GM12875 (cell line): ENCODE data around the gene YEATS2.
"Not testable (repeated sequence)": the region's sequence is repeated elsewhere in the genome, so short reads cannot be mapped to it uniquely, and the experiment has no call there.

Experiments
- H3K4me3 ChIP-seq: one replicate; pipeline ENCODE4 v1.5.1; 2011; ENCODE audit warnings: low read depth, low read length, control low read depth
- TF ChIP-seq, protein P1 (sequence below): IDR thresholded peaks from 2 replicates; pipeline ENCODE4 v1.5.1; 2011; ENCODE audit warnings: low read depth, mild to moderate bottlenecking, control low read depth, inconsistent platforms, low read length, moderate library complexity, borderline replicate concordance; ENCODE audit not compliant: insufficient read depth

YEATS2 gene

DNA sequence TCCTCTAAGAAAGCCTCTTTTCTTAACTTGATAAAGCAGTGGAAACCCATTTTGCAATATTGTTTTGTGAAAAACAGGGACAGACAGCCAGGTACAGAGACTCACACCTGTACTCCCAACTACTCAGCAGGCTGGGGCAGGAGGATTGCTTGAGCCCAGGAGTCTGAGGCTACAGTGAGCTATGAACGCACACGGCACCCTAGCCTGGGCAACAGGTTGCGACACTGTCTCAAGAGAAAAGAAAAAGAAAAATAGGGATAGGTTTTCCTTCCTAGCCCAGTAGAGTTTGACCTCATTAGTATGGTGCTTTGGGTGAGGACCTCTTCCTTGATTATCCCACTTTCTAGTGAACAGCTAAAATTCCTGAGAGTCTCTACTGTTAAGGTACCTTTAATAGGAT lies 17.5 kb upstream of the YEATS2 start:
- TF ChIP-seq, protein P1, sequence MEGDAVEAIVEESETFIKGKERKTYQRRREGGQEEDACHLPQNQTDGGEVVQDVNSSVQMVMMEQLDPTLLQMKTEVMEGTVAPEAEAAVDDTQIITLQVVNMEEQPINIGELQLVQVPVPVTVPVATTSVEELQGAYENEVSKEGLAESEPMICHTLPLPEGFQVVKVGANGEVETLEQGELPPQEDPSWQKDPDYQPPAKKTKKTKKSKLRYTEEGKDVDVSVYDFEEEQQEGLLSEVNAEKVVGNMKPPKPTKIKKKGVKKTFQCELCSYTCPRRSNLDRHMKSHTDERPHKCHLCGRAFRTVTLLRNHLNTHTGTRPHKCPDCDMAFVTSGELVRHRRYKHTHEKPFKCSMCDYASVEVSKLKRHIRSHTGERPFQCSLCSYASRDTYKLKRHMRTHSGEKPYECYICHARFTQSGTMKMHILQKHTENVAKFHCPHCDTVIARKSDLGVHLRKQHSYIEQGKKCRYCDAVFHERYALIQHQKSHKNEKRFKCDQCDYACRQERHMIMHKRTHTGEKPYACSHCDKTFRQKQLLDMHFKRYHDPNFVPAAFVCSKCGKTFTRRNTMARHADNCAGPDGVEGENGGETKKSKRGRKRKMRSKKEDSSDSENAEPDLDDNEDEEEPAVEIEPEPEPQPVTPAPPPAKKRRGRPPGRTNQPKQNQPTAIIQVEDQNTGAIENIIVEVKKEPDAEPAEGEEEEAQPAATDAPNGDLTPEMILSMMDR = no peak
- H3K4me3 ChIP-seq = no peak overlapping the region

DNA sequence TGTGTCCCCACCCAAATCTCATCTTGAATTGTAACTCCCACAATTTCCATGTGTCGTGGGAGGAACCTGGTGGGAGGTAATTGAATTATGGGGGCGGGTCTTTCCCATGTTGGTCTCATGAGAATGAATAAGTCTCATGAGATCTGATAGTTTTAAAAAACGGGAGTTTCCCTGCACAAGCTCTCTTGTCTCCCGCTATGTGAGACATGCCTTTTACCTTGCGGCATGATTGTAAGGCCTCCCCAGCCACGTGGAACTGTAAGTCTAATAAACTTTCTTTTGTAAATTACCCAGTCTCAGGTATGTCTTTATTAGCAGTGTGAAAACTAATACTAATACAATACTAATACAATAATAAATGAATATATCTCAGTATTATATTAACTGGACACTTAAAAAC lies 9.9 kb upstream of the YEATS2 start:
- no peak overlapping the region for H3K4me3 ChIP-seq
- TF ChIP-seq, protein P1 = no peak

DNA sequence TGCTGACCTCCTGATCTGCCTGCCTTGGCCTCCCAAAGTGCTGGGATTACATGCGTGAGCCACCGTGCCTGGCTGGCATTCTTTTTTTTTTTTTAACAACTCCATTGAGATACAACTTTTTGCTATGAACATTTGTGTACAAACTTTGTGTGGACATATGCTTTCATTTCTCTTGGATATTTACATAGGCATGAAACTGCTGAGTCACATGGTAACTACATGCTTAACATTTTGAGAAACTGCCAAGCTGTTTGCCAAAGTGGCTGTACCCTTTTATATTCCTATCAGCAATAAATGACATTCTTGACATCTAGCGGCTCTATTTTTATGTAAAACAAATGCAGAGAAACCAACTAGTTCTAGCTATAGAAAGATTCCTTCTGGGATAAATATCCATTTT lies 8.7 kb upstream of the YEATS2 start:
- TF ChIP-seq, protein P1 = no peak
- H3K4me3 ChIP-seq = no peak overlapping the region

DNA sequence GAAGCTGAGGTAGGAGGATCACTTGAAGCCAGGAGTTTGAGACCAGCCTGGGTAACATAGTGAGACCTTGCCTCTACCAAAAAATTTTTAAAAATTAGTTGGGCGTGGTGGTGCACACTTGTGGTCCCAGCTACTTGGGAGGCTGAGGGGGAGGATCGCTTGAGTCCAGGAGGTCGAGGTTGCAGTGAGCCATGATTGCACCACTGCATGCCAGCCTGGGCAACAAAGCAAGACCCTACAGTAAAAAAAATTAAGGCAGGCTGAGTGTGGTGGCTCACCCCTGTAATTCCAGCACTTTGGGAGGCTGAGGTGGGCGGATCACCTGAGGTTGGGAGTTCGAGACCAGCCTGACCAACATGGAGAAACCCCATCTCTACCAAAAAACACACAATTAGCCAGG lies 8.0 kb upstream of the YEATS2 start:
- H3K4me3 ChIP-seq = not testable (repeated sequence)

DNA sequence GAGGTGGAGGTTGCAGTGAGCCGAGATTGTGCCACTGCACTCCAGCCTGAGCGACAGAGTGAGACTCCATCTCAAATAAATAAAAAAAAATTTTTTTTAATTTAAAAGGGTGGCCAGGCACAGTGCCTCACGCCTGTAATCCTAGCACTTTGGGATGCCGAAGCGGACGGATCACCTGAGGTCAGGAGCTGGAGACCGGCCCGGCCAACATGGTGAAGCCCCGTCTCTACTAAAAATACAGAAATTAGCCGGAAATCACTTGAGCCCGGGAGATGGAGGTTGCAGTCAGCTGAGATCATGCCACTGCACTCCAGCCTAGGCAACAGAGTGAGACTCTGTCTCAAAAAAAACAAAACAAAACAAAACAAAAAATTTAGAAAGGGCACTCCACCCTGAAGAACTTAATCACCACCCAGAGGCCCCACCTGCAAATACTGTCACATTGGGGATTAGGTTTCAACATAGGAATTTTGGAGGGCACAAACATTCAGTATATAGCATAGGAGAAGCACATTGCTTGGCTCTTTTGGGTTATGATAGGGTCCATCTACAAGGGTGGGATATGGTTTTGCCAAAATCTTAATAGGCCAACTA lies 7.1 kb upstream of the YEATS2 start:
- H3K4me3 ChIP-seq = no peak overlapping the region
- TF ChIP-seq, protein P1 = no peak

DNA sequence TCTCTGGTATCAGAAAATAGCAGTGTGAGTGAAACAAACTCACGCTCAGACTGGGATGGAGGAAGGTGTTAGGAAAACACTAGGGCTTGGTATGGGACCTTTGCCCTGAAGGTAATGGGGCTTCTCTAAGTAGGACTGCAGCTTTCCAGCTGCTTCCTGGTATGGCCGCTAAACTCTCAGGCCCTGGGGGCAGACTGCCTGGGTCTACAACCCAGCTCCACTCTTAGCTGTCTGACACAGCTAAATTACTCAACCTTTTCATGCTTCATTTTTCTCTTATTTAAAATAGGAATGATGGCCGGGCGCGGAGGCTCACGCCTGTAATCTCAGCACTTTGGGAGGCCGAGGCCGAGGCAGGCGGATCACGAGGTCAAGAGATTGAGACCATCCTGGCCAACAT lies 5.2 kb upstream of the YEATS2 start:
- TF ChIP-seq, protein P1 = no peak
- H3K4me3 ChIP-seq = no peak overlapping the region

DNA sequence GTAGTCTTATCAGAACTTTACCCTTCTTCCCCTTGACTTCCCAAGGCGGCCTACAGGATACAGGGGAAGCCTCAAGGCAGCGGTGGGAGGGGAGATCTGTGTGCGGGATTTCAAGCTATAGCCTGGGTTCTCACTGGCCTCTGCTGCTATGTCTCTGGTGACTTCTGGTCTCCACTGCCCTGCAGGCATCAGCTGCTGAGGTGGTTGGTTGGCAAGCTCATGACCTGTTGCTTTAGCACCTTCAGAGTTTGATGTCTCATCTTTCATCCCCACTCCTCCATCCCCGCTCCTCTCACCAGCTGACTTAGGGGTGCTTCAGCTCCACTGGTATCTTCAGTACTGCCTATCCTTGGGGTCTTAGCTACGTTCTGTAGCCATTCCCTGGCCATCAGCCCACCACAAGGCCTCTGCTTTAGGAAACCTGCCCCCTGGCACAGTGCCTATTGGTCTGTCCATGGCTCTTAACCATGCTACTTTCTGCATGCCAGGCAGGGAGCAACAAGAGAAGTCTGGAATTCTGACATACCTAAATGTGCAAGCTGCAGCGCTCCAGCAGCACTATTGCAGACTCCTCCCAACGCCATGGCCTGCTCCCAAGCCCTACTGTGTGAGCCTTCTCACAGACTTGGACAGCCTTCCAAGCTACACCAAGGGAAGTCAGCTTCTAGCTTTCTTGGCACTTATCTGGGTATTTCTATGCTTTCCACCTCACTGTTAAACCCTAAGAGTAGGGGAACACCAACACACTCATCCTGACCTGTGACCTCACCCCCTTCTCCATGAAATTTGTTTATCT lies 1.8 kb upstream of the YEATS2 start:
- TF ChIP-seq, protein P1 = no peak
- H3K4me3 ChIP-seq = no peak overlapping the region
